GM12878 (cell line): ENCODE results near the gene FKBP1B. TPM values are rescaled to one million over a fixed set of nuclear protein-coding genes. Genes with fewer than 3 reads are reported as not detected.

Experiments used
- BCL11A ChIP-seq: IDR thresholded peaks from 2 replicates; pipeline ENCODE4 v1.6.1; 2011; ENCODE audit warnings: low read depth, low read length
- BCLAF1 ChIP-seq: fragments of 450-650 bp; IDR thresholded peaks from 2 replicates; pipeline ENCODE4 v1.6.1; 2017; ENCODE audit warnings: antibody characterized with exemption, mild to moderate bottlenecking, moderate library complexity
- DPF2 ChIP-seq: fragments of 450-650 bp; IDR thresholded peaks from 2 replicates; pipeline ENCODE4 v1.6.1; 2017; ENCODE audit warnings: mild to moderate bottlenecking
- E2F4 ChIP-seq: IDR thresholded peaks from 2 replicates; pipeline ENCODE4 v1.6.1; 2012; ENCODE audit warnings: low read depth, low read length, improper control_type of control experiment
- EGR1 ChIP-seq, 2 experiments: IDR thresholded peaks; 1 replicate in 1 of 2; 2 replicates in 1 of 2; pipeline ENCODE4 v1.6.1; 2011 to 2012; ENCODE audit warnings: low read depth in 2 of 2, low read length in 2 of 2, borderline replicate concordance in 1 of 2, mild to moderate bottlenecking in 1 of 2, moderate library complexity in 1 of 2
- FOS ChIP-seq: IDR thresholded peaks from 3 replicates; pipeline ENCODE4 v1.6.1; 2011; ENCODE audit warnings: borderline replicate concordance; ENCODE audit not compliant: insufficient read length; ENCODE audit errors: extremely low read depth
- GATAD2B ChIP-seq: fragments of 450-650 bp; conservative IDR thresholded peaks from 2 replicates; pipeline ENCODE4 v1.6.1; 2017; ENCODE audit warnings: low read depth, mild to moderate bottlenecking, moderate library complexity
- HCFC1 ChIP-seq: fragments of 150-350 bp; IDR thresholded peaks from 2 replicates; pipeline ENCODE4 v1.6.1; 2014; ENCODE audit warnings: low read length
- IRF4 ChIP-seq: IDR thresholded peaks from 2 replicates; pipeline ENCODE4 v1.6.1; 2011; ENCODE audit warnings: low read depth, low read length
- NFXL1 ChIP-seq: fragments of 450-650 bp; IDR thresholded peaks from 2 replicates; pipeline ENCODE4 v1.6.1; 2017; ENCODE audit warnings: antibody characterized with exemption, mild to moderate bottlenecking, borderline replicate concordance
- NFYA ChIP-seq: IDR thresholded peaks from 2 replicates; pipeline ENCODE4 v1.6.1; 2011; ENCODE audit warnings: low read depth, mild to moderate bottlenecking, low read length, improper control_type of control experiment, borderline replicate concordance
- NKRF ChIP-seq: fragments of 450-650 bp; conservative IDR thresholded peaks from 2 replicates; pipeline ENCODE4 v1.6.1; 2017; ENCODE audit warnings: mild to moderate bottlenecking, moderate library complexity
- PAX8 ChIP-seq: fragments of 450-650 bp; IDR thresholded peaks from 2 replicates; pipeline ENCODE4 v1.6.1; 2017; ENCODE audit warnings: mild to moderate bottlenecking, moderate library complexity
- RUNX3 ChIP-seq: IDR thresholded peaks from 2 replicates; pipeline ENCODE4 v1.6.1; 2012; ENCODE audit warnings: low read length, inconsistent platforms
- SMAD1 ChIP-seq: fragments of 450-650 bp; IDR thresholded peaks from 2 replicates; pipeline ENCODE4 v1.6.1; 2018; ENCODE audit warnings: mild to moderate bottlenecking, low read depth; ENCODE audit not compliant: partially characterized antibody
- SREBF2 ChIP-seq: IDR thresholded peaks from 2 replicates; pipeline ENCODE4 v1.6.1; 2012; ENCODE audit warnings: mild to moderate bottlenecking, low read length
- SRF ChIP-seq, 2 experiments: IDR thresholded peaks; 2 replicates each; pipeline ENCODE4 v1.6.1; 2011; ENCODE audit warnings: low read depth in 2 of 2, low read length in 2 of 2, mild to moderate bottlenecking in 1 of 2, moderate library complexity in 1 of 2
- TARDBP ChIP-seq: IDR thresholded peaks from 2 replicates; pipeline ENCODE4 v1.6.1; 2016; ENCODE audit warnings: borderline replicate concordance
- ZNF592 ChIP-seq: fragments of 450-650 bp; IDR thresholded peaks from 2 replicates; pipeline ENCODE4 v1.6.1; 2017; ENCODE audit warnings: mild to moderate bottlenecking, moderate library complexity
- polyA plus RNA-seq, 11 experiments: library from polyadenylated mRNA; depleted of rRNA in 4 of 11; unstranded in 6 of 11; stranded (reverse) in 5 of 11; fragments of >200 nt; fragmentation: Nextera tagmentation in 4 of 11; fragmentation: Illumina TruSeq in 1 of 11; extraction: Ambion mirVana in 4 of 11; extraction: Trizol in 1 of 11; gene quantifications; 1 replicate in 1 of 11; 2 replicates in 10 of 11; pipeline versions ENCODE4 v1.2.1 to v1.2.3, GENCODE V29; 2011 to 2016; ENCODE audit warnings: inconsistent platforms in 2 of 11, missing spikeins in 2 of 11, low read depth in 1 of 11
- total RNA-seq, 4 experiments: library from RNA; depleted of rRNA in 3 of 4; stranded (reverse); fragments of >200 nt in 3 of 4; fragmentation: Illumina TruSeq in 1 of 4; extraction: Trizol in 1 of 4; gene quantifications; 2 replicates each; pipeline versions ENCODE4 v1.2.1 to v1.2.3, GENCODE V29; 2013 to 2021

FKBP1B gene
- total and polyA plus RNA-seq, 10 of the 15 experiments (the other 5 are each of a cell fraction or from before 2014, with no cell fraction given), result 0.18 to 0.53 (median 0.24) TPM

- TF ChIP-seq E2F4 (peak; percentile 25), NFXL1 (no peak), IRF4 (peak; percentile 71; the same call in 1 of the 2 replicates), FOS (no peak), SRF (IDR thresholded peaks at IDR 0.05; ENCODE audit: low read depth in 2 of 2, low read length in 2 of 2) (peak; percentile 99 to 100), RUNX3 (peak; percentile 62), NFYA (no peak), BCLAF1 (no peak), EGR1 (IDR thresholded peaks at IDR 0.05; ENCODE audit: borderline replicate concordance in 1 of 2, low read depth in 2 of 2, low read length in 2 of 2) (peak; percentile 72 to 98), PAX8 (no peak), ZNF592 (no peak; the same call in 1 of the 2 replicates), SREBF2 (peak; percentile 52; the same call in 1 of the 2 replicates), BCL11A (no peak), HCFC1 (peak; percentile 94), TARDBP (no peak; the same call in none of the 2 replicates), GATAD2B (no peak), DPF2 (peak; percentile 54; the same call in 1 of the 2 replicates), SMAD1 (peak; percentile 72), NKRF (peak; percentile 80)
Observed at GRCh38 chr2:24075915-24076848, 26.6 kb downstream of the FKBP1B start, which contains the start of gene SF3B6 (continued).
